Bone marrow (tissue), 2 donors: ENCODE data around the gene SH3BGRL.
A peak's percentile ranks its signal among the peaks of the same experiment; 100 is the strongest.

Source experiments
- DNase-seq, 2 donors: peaks; one replicate each; lab custom pipeline; 2025; lab: John Stamatoyannopoulos, UW

Gene SH3BGRL

DNA sequence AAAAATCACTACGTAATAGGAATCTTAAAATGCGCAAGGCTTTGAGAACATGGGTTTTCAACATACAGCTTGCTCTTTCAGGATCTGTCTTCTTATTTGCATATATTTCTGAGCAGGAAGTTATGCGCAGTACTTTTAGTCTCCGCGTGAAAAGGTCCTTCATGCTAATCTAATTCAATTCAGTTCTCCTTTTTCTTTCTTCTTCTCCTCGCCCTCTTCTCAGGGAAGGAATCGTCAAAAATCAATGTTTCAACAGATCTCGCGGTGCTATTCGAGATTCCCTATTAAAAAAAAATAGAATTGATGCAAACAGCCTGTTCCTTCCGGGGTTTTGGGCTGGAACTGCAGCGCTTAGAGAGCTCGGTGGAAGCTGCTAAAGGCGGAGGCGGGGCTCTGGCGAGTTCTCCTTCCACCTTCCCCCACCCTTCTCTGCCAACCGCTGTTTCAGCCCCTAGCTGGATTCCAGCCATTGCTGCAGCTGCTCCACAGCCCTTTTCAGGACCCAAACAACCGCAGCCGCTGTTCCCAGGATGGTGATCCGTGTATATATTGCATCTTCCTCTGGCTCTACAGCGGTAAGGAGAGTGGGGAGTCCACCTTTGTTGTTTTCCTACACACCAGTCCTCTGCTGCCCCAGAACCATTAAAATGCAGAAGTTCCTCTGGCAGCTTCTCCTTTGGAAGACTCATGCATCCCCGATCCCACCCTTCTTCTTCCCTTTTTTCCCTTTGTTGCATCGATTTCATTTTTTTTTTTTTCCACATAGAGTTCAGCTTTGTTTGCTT, at the start of gene SH3BGRL, which contains the start of gene HMGN5:
TSS of gene SH3BGRL (plus strand) at position 432 of the 785 bp plus-strand sequence. CDS start at position 531, 99 bp downstream.
TSS of gene HMGN5 (minus strand) at position 243 of the 785 bp plus-strand sequence. CDS start 80,364 bp downstream, outside the sequence.
- DNase-seq: peak; percentile 20 to 77

DNA sequence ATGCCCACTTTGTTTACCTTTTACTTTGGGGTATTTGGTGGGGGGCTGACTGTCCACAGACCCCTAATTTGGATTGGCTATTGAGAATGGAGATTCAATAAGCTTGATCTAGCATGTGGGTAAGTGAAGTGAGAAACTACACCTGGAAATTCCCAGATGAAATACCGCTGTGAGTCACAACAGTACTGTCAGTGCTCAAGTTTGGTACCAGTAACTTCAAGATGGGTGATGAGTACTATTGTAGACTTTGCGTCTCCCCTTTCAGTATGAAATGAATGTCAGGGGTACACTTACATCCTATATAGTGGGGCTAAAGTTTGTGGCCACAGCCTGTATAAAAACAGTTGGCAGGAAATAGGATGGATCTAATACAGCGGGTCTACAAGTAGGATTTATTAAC, 33.5 kb upstream of the SH3BGRL start:
- no peak for DNase-seq

DNA sequence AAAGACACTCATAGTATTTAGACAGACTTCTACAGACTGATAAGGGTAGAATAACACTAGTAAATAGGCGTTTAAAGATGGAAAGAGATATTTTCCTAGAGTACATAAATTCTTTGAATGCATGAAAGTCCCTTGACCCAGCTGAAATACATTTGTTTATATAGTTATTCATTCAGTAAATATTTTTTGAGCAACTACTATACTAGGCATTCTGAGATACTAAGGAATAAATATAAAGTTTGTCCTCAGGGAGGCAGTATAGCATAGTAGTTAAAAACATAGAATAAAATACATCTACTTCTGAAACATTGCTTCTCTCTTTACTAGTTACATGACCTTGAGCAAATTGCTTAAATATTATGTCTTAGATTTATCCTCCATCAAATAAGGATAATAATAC, 27.6 kb upstream of the SH3BGRL start:
- DNase-seq: no peak

DNA sequence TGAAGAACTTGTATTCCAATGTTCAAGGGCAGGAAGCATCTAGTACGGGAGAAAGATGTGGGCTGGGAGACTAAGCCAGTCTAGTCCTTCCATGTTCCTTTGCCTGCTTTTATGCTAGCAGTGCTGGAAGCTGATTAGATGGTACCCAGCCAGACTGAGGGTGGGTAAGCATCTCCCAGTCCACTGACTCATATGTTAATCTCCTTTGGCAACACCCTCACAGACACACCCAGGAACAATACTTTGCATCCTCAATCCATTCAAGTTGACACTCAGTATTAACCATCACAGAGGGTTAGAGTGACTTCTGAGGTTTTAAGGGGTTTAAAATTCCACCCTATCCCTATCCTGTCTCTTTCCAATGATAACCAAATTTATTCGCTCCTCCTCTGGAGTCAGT, 6.6 kb upstream of the SH3BGRL start:
- no peak for DNase-seq

DNA sequence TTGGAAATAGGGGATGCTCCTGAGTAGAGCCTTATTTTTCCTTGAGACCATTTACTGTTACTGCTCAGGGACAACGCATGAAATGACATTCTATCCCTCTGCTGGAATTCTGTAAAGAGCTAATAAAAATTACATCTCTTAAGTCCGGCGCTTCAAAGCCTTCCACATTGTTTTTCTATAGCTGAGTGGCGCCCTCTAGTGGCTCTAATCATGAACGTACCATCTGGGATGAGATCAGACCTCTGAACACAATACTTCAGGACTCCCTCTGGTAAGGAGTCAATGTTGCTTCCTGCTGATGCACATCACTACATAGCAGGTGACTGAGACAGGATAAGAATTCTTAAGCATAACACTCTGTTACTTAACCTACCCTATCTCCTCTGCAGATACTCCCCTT, 6.2 kb upstream of the SH3BGRL start:
- DNase-seq: peak; percentile 0 to 29

DNA sequence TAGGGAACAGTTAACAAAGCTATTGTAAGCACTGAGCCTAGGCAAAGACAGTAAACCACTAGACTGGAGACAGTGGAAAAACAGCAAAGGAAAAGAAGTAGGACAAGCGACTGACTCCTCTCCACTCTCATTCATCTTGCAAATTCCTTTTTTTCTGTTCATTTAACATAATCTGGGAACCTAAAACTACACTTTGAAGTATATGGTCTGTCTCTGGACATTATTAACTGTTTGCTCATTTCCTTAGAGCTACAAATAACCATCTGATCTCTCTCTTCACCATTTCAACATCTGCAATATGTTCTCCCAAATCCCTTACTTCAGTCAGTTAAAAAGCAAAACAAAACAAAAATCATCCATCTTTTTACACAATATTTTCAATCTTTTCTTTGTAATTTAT, 831 bp upstream of the SH3BGRL start:
- no peak for DNase-seq

DNA sequence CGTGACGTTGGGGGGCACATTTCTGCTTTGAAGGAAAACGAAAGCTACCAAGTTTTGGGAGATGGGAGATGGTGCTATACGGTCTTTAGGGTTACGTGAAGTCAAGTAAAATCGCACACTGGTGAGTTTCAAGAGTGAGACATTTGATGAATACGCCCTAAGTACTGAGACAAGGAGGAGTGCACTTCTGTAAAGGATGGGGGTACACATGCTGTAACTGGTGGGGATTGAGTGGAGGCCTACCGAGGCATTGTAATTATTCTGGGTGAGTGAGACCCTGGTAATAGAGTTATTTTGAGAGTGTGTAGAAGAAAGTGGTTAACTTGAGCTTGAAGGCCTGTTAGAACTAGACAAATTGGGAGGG, 536 bp downstream of the SH3BGRL start:
- DNase-seq: no peak

DNA sequence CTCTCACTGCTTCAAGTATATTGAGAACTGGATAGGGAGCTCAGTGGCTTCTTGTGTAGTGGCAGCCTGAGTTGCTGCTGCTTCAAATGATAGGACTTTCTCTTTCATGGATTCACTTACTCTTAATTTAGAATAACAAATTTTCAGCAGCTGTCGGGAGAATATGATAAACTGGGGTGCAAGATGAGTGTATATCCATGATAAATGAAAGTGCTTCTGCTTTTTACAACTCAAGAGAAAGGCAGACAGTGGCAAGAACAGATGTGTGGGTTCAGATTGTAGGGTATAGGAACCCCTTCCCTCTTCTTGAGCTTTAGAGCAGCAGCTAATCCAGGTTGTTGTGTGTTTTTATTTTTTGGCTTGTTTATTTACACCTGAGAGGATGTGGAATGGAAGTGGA, 1.0 kb downstream of the SH3BGRL start:
- peak in 1 of 2 donors; percentile 18 for DNase-seq

DNA sequence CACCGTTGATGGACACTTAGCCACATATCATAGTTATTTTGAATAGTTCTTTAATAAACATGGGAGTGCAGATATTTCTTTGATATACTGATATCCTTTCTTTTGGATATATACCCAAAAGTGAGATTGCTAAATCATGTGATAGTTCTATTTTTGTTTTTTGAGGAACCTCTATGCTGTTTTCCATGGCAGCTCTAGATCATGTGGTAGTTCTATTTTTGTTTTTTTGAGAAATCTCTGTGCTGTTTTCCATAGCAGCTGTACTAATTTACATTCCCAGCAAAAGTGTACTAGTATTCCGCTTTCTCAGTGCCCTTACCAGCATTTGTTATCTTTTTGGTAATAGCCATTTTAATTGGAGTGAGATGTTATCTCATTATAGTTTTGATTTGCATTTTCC, 3.6 kb downstream of the SH3BGRL start:
- DNase-seq: no peak

DNA sequence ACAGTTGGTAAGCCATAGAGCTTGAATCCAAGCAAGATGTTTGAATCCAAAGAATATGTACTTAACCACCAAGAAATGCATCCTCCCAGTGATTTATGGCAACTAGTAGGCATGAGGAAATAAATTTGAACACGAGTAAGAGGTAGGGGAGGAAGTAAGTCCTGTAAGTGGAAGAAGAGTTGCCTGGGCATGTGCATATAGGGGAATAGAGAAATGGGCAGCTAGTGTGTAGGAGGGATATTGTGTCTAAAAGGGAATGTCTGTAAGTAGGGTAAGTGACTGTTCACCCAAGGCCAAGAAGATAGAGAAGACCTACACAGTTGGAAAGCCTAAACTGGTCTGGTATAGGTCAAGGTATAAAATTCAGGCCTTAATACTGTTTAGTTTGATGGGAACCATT, 4.6 kb downstream of the SH3BGRL start:
- no peak for DNase-seq

DNA sequence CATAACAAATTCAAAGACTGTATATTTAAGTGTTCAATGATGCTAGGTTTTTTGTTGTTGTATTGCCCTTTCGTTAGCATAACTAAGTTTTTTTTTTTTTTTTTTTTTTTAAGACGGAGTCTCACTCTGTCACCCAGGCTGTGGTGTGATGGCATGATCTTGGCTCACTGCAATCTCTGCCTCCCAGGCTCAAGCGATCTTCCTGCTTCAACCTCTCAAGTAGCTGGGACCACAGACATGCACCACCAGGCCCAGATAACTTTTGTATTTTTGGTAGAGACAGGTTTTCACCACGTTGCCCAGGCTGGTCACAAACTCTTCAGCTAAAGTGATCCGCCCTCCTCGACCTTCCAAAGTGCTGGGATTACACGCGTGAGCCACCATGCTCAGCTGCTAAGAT, 7.0 kb downstream of the SH3BGRL start:
- DNase-seq: no peak

DNA sequence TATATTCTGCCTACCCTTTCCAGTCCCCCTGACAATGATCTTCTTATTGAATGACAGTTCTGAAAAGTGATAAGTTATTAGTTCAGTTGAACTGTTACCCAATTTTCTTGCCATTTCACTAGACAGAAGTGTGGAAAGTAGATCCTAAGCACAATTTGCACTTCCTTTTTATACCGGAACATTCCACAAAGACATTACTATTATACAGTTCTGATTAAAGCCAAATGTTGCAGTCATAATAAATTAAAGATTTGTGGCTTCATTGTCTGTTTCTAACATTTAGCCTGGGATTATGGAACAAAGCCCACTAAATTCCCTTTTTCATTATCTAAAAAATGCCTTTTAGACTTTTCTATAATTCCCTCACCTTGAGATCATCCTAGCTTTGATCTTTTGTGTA, 13.8 kb downstream of the SH3BGRL start:
- no peak for DNase-seq

DNA sequence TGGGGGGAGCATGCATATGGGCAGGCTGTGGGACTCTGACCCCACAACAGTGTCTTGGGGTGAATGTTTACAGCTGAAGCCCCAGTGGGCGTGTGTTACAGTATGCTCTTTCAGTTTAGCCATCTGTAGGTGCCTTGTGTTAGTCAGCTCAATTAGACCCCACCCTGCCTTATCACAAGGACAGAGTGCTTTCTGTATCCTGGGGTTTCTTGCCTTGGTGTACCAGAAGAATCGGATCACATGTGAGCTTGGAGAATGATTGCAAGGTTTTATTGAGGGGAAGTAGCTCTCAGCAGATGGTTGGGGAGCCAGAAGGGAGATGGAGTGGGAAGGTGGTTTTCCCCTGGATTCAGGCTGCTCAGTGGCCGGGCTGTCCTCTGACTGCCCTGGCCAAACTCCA, 27.3 kb downstream of the SH3BGRL start:
- DNase-seq: no peak

DNA sequence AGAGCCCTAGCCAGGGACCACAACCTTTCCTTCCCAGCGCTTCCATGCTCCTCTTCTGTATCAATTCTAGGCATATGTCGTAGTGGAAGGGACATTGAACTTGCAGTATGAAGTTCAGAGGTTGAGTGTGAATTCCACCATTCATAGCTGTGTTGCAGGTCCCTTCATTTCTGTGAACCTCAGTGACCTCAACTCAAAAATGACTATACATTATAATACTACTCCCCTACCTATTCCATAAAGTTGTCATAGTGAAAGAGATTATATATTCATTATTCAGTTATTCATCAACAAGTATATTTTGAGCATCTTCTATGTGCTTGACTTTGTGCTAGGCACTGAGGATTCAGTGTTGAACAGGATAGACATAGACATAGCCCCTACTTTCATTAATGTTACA, 28.0 kb downstream of the SH3BGRL start:
- DNase-seq: no peak

DNA sequence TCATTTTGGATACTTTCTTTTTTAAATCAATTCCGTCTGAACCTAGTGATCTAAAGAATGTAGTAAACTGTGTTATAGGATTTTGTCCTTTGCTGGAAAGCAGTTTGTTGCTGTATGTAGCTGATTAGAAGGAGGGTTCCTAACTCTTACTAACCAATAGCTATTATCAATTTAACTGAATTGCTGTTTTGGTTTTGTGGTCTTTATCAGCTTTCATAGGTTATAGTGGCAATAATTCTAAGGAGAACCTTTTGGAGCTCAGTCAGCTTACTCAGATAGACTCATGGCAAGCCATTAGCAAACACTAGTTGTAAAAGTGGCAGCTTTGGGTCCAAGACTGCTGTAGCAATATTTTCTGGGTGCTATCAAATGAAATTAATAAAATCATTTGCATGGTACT, 29.6 kb downstream of the SH3BGRL start:
- no peak for DNase-seq

DNA sequence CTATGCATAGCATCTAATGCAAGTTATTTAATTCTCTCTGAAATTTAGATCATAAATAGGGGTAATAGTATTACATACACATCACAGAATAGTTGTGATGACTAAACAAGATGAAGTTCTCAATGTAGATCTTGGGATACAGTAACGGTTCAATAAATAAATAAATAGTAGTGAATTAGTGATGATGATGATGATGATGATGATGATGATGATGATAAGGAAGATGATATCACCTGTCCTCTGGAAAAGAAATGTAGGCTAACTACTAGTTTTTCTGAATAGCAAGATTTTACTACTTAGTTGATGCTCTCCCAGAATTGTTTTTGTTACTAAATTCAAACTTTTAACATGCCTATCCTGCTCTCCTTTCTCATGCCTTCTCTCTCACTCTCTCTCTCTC, 30.3 kb downstream of the SH3BGRL start:
- no peak for DNase-seq

DNA sequence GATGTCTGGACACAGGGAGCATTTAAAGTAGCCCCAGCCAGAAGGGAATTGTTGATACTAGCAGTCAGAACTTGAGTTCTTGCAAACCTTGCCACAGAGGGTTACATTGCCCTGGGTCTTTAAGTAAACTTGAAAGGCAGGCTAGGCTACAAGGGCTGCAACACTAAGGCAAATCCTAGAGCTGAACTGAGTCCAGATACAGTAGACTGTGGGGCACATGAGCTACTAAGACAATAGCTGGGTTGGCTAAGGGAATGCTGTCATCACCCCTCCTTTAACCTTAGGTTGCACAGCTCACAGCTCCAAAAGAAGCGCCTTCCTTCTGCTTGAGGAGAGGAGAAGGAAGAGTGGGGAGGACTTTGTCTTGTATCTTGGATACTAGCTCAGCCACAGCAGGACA, 35.6 kb downstream of the SH3BGRL start:
- DNase-seq: no peak

DNA sequence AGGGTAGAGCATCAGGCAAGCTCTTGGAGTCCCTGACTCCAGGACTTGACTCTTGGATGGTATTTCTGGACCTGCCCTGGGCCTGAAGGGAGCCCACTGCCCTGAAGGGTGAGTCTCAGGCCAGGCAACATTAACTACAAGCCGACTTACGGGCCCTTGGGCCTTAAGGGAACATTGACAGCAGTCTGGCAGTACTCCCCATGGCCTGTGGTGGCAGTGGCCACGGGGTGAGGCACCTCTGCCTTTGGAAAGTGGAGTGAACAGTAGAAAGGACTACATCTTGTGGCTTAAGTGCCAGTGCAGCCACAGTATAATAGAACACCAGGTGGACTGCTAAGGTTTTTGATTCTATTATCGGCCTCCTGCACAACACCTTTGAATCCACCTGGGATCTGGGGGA, 36.3 kb downstream of the SH3BGRL start:
- no peak for DNase-seq

DNA sequence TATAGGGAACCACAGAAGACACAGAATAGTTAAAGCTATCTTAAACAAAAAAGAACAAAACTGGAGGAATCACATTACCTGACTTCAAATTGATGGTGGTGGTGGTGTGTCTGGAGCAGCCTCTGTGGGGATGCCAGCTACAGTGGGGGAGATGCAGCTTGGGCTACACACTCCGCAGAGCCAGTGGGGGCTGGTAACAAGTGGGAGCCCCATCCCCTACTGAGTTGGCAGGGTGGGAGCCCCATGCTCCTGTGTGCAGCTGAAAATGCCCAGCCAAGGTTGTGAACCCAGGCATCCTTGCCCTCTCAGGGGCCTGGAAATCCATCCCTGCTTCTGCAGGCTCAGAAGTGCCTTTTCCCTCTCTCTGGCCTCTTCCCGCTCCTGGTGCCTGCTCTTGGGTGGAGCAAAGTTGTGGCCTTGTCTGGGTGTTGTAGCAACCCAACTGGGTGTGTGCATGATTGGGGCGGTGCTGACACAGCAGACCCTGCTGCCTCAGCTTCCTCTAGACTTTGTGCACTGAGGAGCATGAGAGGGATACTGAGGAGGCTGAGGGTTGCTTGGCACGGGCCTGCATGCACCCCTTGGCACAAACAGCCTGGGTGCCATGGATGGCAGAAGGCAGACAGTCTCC, 38.9 kb downstream of the SH3BGRL start:
- no peak for DNase-seq

DNA sequence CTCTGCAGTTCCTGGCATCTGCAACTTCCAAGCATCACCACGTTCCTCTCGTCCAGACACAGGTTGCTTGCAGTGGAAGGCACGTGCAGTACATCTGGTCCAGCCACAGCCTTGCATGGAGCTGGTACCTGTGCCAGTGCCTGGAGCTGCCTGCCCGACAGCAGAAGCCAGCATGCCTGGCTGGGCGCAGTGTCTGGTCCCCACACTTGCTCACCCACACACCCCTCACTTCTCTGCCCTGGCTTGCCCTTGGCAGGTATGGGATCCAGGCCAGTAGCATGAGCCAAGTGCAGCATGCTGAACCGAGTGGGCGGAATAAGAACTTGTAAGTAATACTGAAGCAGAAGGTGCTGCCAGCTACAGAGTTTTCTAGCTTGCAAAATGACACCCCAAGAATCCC, 39.9 kb downstream of the SH3BGRL start:
- DNase-seq: no peak

DNA sequence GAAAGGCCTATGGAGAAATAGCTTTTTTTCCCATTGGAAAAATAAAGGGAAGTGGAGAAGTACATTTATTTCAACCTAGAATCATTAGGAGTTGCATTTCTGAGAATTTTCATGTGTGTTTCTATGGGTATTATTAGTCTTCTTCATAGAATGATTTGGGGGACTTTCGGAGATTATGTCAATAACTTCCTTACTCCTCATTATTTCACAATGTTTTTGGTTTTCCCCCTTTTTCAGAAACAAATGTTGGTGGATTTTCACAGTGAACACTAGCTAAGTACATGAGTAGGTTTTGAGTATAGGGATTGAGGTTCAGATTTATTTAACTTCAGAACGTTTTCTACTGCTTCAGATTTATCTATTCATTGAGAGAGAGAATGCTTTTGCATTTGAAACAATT, 54.0 kb downstream of the SH3BGRL start:
- no peak for DNase-seq

DNA sequence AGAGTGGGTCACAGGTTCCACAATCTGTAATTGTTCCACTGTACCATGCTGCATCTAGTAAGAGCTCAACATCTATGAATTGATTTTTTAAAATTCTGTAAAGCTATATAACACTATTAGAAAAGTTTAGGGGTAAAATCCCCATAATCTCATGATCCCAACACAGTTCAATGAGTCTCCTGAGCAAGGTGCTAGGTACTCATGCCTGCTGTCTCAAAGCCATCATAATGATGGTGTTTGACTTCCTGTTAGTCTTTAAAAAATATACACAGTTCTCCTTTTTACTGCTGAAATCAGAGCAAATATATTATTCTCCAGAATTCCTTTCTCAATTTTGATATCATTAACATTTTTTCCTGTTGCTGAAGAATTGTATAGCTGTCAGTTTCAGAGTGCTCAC, 55.9 kb downstream of the SH3BGRL start:
- DNase-seq: no peak

DNA sequence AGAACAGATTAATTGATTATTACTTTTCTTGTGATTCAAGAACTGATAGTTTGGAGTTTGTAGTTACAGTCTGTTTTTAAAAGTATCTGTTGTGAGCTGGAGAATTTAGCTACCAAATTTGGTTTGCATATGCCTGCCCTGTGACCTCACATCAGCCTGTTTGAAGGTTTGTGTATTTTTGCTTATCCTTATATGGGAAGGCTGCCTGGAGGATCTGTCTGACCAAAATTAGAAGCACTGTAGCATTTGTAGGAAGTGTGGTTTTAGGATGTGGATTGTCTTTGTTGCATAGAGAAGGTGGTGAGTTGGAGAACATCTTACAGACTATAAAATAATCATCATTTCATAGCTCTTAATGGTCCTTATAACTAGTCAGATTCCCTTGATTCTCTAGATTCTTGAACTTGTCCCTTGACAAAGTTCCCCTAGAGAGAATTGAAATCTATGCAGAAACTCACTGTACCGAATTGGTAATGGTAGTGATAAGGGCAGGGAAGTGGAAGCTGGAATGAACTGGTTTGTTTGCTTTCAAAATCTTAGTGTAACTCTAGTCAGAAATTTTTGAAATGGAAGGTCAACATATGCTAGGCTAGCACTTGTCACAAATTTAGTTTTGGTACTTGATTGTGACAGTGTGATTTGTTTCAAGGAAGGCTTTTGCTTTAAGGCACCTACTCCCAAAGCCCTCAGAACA, 57.3 kb downstream of the SH3BGRL start:
- no peak for DNase-seq
